HUDEP-2 (cell line): ENCODE measurements around the gene SOHLH2.

Experiments
- DNase-seq, 76 experiments: peaks; one replicate each; lab custom pipeline; 2025; ENCODE audit not compliant: unreplicated experiment in 76 of 76; lab: John Stamatoyannopoulos, UW

SOHLH2 gene

GRCh38 chr13:36190771-36191170 lies 23.6 kb downstream of the SOHLH2 start:
- no peak for DNase-seq

DNA sequence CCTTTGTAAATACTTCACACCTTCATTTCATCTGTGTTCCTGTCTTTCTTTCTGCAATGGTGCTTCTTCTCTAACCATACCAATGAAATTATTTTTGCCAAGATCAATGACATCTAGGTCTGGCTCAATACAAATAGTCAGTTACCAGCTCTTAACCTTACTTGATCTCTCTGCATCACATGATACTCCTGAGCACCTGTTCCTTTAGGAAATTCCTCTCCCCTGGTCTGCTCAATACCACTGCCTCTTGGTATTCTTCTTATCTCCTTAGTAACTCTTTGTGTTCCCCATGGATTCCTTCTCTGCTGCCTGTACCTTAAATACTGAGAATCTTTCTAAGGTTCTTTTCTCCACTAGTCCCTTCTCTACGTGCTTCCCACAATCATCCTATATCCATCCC lies 25.9 kb downstream of the SOHLH2 start:
- no peak for DNase-seq

- no peak for DNase-seq
Measured at GRCh38 chr13:36183901-36184300, 30.5 kb downstream of the SOHLH2 start.

- DNase-seq = no peak
Measured at GRCh38 chr13:36175621-36176020, 38.7 kb downstream of the SOHLH2 start.

DNA sequence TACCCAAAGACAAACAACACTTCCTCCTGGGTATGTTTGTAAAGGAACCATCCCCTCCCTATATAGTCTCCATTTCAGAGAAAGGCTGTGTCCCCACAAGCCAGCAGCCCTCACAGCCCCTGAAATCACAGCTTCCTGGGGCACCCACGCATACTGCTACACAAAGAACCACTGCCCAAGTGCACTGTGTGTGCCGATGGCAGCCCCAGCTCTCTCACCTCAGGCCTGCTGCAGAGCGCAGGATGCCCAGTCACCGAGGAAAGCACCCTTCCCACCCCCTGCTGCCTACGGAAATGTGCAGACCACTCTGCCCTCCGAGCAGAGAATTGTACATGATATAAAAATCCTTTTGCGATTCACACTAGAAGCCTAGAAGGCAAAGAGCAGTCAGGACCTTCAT lies 39.4 kb downstream of the SOHLH2 start:
- DNase-seq = no peak

DNA sequence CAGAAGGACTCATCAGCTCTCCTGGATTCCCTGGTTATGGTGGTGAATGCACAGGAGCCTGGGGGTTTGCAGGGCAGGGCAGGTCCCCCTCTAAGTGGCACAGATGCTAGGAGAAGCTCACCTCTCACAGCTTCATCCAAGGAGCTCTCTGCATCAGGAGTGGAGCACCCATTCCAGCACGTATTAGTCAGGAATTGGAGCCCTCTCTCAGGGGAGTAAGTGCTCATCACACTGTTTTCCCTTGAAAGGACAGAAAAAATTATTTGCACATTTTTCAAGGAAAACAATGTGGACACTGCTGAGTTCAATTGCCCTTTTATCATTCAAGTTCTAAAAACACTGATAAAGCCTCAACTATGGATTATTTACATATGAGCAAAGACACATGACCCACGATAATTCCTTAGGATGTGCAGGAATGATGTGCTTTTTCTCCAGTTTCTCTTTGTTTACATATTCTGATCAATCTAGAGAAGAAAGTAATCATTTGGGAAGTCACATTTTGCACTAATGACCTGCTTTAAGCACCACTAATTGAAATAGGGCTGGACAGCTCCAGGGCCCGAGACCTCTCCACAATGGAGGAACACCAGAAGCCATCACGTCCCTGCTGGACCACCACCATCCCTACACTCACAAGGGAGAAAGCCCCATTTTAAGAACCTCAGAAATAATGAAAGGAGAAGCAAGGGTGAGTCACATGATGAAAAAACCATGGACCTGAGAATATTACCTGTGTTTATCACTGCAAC lies 40.6 kb downstream of the SOHLH2 start:
- no peak for DNase-seq

- no peak for DNase-seq
Measured at GRCh38 chr13:36166046-36166445, 48.3 kb downstream of the SOHLH2 start.

GRCh38 chr13:36163809-36164308 lies 50.5 kb downstream of the SOHLH2 start:
- DNase-seq = no peak

DNA sequence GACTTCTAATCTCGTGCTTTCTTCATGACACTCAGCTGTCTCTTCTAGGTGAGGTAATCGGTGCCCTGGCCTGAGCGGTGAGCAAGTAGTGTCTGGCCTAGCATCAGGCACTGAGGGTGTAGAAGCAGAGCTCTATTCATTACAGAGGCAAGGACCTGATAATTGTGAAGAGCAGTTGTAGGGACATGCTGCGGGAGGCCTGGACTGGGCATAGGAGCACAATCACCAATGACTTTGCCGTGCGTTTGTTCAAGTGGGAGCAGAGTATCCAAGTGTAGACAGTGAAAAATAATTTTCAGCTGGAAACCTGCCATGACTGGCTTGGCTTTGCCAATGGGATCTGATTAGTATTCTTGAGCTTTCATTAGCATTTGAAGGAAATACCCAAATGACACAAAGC lies 51.1 kb downstream of the SOHLH2 start:
- DNase-seq = no peak

GRCh38 chr13:36160297-36160696 lies 54.1 kb downstream of the SOHLH2 start:
- no peak for DNase-seq

DNA sequence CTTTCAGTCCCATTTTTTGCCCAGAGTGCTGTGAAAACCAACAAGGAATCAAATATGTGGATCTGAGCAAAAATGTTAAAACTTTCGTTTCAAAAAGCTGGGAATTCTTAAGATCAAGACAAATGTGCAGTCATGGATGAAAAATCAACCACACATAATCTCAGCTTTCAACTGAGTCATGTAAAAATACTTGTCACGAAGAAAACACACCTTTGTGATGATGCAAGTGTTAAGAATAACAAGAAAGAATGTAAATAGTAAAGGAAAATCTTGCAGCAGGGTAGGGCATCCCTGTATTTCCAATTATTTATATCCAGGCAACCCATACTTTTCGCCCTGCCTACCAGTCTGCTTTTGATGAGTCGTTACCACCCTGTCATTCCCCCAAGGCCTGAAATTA lies 55.7 kb downstream of the SOHLH2 start:
- no peak for DNase-seq

GRCh38 chr13:36157480-36157879 lies 56.9 kb downstream of the SOHLH2 start:
- no peak for DNase-seq

DNA sequence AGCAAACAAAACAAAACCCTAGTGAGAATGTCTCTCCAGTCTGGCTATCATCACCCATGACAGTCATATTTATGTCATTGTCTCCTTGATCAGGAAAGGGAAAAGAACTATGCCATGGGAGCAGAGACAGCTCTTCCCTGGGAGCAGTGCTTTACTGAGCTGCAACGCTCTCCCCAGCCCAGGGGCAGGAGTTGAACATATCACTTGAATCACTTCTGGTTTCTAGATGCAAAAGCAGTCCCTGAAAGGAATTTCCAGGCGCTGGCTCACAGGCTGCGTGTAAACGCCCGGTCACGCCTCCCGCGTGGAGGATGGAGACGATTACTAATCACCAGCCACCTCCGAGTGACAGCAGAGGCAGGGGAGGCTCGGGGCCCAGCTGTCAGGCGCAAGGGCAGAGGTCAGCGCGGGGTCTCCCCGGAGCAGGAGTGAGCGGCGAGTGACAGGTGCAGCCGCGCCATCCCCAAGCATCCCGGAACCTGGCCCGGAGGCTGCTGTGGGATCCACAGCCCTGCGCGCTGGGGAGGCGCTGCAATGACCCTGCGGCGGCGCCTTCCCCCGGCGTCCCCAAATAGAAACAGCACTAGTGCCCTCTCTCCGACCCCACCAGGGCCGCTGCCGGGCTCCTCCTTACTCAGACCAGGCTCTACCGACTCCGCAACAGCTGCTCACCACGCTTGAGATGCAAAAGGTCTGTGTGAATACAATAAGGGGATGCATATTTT lies 59.6 kb downstream of the SOHLH2 start:
- no peak for DNase-seq

GRCh38 chr13:36151591-36151990 lies 62.8 kb downstream of the SOHLH2 start:
- no peak for DNase-seq

DNA sequence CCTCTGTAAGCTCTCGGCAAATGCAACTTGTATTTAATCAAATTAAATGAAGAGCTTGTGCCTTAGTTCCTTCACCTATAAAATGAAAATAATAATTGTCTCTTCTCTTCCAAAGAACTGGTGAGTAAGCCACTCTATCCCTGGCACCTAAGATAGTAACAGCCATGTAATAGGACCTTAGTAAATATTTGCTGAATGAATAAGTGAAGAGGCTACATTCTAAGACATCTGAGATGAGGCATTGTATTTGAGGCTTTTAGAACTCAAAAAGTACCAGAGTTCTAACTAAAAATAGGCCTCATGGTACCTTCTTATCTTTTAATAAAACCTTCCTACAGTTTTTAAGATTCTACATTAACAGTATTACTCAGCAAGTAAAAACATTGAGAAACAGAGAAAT lies 65.9 kb downstream of the SOHLH2 start:
- no peak for DNase-seq

- DNase-seq = no peak
Measured at GRCh38 chr13:36147330-36147729, 67.0 kb downstream of the SOHLH2 start.

DNA sequence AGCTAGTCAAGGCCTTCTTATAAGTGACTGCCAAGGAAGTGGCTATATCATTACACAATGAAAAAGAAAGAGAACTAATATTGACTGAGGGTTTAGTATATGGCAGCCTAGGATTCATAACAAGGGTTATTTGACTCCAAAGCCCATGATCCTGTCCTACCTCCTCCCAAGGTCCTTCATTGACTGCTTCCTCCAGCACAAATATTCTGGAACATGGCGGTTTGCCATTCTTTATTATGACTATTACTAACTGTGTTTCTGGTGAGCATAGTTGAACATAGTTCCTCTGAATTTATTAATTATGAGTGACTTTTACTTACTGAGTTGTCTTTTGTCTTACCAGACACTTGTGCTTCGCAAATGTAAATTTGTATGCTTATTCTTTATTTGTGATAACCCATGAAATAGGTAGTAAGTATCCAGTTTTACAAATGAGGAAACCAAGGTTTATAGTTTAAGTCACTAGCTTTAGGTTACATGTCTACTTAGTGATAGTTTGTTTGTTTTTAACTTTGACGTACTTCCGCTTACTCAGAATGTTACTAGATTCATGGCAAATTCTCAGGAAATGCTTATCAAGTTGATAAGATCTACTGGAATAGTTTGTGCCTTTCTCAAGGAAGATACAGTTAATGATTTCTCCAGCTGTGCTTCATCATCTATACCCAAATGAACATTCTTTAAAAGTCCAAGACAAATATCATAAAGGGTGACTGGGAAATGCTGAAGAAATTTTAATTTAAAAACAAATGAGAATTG lies 67.7 kb downstream of the SOHLH2 start:
- DNase-seq = no peak

DNA sequence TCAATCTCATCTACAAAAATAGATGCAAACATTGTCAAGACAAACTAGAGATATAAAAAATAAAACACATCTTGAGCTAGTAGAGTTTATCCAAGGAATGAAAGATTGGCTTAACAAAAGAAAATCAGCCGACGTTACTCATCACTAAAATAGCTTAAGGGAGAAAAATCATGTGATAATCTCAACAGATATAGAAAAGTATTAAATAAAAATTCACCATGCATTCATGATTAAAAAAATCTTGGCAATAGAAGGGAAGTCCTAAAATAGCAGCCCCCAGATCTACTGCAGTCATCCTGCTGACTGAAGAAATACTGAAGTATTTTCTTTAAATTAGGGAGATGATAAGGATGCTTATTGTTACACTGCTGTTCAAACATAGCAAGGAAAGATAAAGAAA lies 70.6 kb downstream of the SOHLH2 start:
- DNase-seq = no peak

- no peak for DNase-seq
Measured at GRCh38 chr13:36142735-36143134, 71.6 kb downstream of the SOHLH2 start.

DNA sequence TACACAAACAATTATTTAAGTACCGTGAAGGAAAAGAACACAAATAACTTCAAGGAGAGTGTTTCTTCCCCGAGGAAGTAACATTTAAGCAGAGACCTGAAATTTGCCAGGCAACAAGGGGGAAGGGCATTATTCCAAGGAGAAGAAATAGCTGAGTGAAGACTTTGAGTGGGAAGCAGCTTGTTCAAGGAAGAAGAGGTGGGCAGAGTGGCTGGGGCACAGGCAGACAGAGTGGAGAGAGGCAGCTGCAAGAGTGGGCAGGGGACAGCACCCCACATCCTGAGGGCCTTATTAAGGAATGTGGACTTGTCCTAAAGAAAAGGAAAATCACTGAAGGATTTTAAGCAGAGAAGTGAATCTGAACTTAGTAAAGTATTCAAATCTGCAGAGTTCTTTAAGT lies 78.5 kb downstream of the SOHLH2 start:
- no peak for DNase-seq

GRCh38 chr13:36134632-36135031 lies 79.7 kb downstream of the SOHLH2 start:
- no peak for DNase-seq
